AG10803 (cell line): Measurements from ENCODE around the gene FAIM2.

ENCODE experiments used
- DNase-seq: peaks from one replicate; pipeline ENCODE4 v3.0.0; 2010; ENCODE audit warnings: low read depth
- H3K4me3 ChIP-seq: 2 replicates; pipeline ENCODE4 v1.5.1; 2011; ENCODE audit warnings: mild to moderate bottlenecking, low read length, control low read depth
- CTCF ChIP-seq: conservative IDR thresholded peaks from 2 replicates; pipeline ENCODE4 v1.5.1; 2011; ENCODE audit warnings: mild to moderate bottlenecking, low read length, control low read depth, inconsistent platforms

FAIM2 gene

GRCh38 chr12:49893753-49894750 is 9.6 kb downstream of the FAIM2 start:
- TF ChIP-seq CTCF, result no peak
- DNase-seq, result no peak
- no peak overlapping the region for H3K4me3 ChIP-seq

GRCh38 chr12:49892732-49893317 is 10.9 kb downstream of the FAIM2 start:
- no peak for TF ChIP-seq CTCF
- no peak overlapping the region for H3K4me3 ChIP-seq
- DNase-seq, result no peak

- no peak for DNase-seq
- no peak overlapping the region for H3K4me3 ChIP-seq
- no peak for TF ChIP-seq CTCF
Observed at GRCh38 chr12:49892084-49892731, 11.5 kb downstream of the FAIM2 start.

GRCh38 chr12:49891476-49891875 is 12.2 kb downstream of the FAIM2 start:
- no peak for TF ChIP-seq CTCF
- DNase-seq, result no peak

GRCh38 chr12:49891012-49891411 is 12.7 kb downstream of the FAIM2 start:
- H3K4me3 ChIP-seq, result no peak overlapping the region
- TF ChIP-seq CTCF, result no peak
- no peak for DNase-seq

More at GRCh38 chr12:49891476-49891875, 12.2 kb downstream of the FAIM2 start:
- H3K4me3 ChIP-seq, result no peak overlapping the region

- no peak overlapping the region for H3K4me3 ChIP-seq
- no peak for TF ChIP-seq CTCF
- DNase-seq, result no peak
Observed at GRCh38 chr12:49890096-49890461, 13.6 kb downstream of the FAIM2 start.
